ENCODE data around the gene CTSC.

The CTSC gene

GRCh38 chr11:88337181-88337986 is at the start of gene CTSC:
Gene CTSC, minus strand, starts transcription at chr11:88337736. Its CDS starts 64 bp downstream, at chr11:88337672.
- DNase-seq, result no peak

DNA sequence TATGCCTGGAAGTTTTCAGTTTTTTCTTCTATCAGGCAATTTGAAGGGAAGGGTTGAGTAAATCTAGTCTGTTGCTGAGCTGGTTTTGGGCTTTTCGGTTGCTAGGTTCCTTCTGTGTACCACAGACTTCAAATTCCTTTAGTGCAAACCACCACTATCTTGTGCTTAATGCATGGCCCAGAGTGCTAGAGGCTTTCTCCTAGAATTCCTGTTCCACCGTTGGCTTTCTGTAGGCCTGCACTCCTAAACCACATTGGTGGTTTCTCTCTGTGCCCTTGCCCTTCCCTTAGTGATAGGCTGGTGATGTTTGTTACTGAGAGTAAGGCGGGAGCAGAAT is 47.1 kb upstream of the CTSC start:
- DNase-seq, result no peak

- DNase-seq, result no peak
Measured at GRCh38 chr11:88384004-88384668, 46.6 kb upstream of the CTSC start.

DNA sequence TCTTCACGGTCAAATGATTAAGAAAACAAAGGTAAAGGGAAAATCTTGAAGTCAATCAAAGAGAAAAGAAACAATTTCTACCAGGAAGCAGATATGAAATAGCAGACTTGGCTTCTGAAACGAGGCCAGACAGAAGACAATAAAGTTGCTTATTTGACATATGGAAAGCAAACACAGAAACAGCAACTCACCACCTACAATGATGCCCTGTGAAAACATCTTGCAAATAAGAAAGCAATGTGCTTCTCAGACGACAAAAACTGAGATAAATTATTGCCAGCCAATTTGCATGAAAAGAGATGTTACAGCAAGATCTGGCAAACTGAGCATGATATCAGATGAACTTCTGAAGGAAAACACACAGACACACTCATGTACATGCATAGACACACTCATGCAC is 45.9 kb upstream of the CTSC start:
- no peak for DNase-seq

DNA sequence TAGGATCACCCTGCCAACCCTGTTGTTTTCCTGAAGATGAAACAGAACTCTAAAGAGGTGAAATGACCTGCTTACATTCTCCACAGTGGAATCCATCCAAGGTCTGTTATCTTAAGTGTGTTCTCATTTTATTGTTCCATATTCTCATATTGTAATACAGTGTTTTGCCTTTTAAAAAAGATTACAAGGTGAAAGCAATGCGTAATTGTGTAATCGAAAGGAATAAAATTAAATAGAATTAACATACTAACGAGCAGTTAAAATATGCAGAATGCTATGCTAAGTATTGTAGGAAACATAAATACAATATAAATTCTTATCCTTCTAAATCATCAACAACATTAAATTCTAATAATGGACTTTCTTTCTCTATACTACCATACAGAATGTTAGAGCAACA is 41.6 kb upstream of the CTSC start:
- DNase-seq, result no peak

GRCh38 chr11:88378422-88379066 is 41.0 kb upstream of the CTSC start:
- no peak for DNase-seq

DNA sequence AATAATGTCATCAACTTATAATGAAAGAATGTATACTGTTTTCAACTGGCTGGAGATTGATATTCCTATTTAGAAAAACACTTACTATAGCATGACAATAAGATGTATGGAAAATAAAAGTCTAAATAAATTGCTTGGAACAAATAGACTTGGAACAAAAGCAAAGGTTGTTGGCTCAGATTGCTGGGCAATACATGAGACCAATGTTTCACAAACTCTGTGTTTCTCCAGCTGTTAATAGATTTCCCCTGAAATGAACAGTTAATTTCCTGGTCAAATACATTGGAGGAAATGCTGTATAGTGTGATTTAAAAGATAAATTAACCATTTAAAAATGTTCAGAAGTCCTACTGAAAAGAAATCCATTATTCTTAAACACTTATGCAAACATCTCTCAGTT is 40.1 kb upstream of the CTSC start:
- no peak for DNase-seq

GRCh38 chr11:88377144-88377543 is 39.6 kb upstream of the CTSC start:
- DNase-seq, result peak; percentile 46

- no peak for DNase-seq
Measured at GRCh38 chr11:88375927-88376470, 38.5 kb upstream of the CTSC start.

- DNase-seq, result no peak
Measured at GRCh38 chr11:88370782-88371181, 33.2 kb upstream of the CTSC start.

DNA sequence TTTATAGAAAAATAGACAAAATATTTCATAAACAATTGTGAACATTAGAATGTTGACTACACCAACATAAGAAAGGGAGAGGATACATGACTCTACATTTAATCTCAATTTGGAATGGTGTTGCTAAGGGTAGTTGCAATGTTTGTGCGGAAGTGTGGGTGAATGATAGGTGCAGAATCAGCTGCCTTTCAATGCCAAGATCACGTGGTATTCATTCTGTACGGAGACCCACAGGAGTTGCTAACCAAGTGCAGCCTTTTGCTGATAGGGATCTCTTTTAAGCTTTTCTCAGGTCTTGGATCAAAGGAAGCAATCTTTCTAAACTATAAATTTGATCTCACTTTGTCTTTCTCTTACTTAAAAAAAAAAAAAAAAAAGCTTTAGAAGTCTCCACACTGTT is 29.8 kb upstream of the CTSC start:
- no peak for DNase-seq

- DNase-seq, result no peak
Measured at GRCh38 chr11:88363648-88364065, 26.1 kb upstream of the CTSC start.

- no peak for DNase-seq
Measured at GRCh38 chr11:88363004-88363403, 25.5 kb upstream of the CTSC start.

- no peak for DNase-seq
Measured at GRCh38 chr11:88360141-88360540, 22.6 kb upstream of the CTSC start.

DNA sequence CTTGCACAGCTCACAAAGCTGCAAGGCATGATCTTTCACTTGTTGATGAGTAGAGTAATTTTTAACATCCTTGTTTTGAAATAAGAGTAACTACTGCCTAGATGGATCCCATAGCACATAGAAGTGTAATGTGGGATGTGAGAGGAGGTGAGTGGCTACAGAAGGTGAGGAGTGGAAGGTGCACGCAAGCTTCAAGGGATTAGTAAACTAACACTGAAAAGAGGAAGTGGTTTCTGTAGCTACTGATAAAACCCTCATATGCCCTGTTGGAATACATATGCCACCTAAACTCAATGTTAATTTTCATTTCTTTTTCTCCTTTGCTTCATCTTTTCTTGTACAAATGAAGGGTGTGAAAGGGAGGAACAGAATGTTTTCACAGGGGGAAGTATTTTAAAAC is 22.0 kb upstream of the CTSC start:
- no peak for DNase-seq

DNA sequence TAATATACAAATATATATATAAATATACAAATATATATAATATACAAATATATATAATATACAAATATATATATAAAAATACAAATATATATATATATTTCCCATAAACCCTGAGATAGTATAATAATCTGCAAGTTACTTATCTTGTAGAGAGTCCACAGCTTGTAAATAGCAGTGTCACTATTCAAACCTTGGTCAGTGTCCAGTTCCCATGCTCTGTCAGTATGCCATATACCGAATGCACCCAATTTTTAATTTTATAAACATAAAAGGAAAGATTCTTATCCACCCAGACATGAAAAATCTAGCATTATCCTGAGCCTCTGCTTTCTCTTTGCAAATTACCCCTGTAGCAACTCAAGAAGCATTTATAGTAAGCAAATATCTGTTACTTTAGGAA is 21.6 kb upstream of the CTSC start:
- no peak for DNase-seq

- DNase-seq, result no peak
Measured at GRCh38 chr11:88358040-88358431, 20.5 kb upstream of the CTSC start.

- no peak for DNase-seq
Measured at GRCh38 chr11:88357323-88358039, 19.9 kb upstream of the CTSC start.

GRCh38 chr11:88355887-88356286 is 18.4 kb upstream of the CTSC start:
- no peak for DNase-seq

DNA sequence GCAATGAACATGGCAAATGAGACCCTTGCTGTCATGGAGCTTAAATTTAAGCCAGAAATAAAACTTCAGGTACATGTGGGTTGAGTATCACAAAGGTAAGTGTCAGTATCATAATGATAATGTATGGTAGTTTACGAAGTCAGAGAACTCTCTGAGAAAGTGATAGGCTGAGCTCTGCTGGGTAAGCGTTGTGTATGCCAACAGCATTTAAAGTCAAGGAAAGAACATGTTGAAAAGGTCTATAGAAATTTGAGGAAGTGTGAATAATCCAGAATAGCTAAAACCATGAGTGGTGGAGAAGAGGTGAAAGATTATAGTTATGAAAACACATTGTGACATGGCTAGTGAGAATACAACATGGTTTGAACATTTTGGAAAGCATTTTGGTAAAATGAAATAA is 17.4 kb upstream of the CTSC start:
- no peak for DNase-seq

DNA sequence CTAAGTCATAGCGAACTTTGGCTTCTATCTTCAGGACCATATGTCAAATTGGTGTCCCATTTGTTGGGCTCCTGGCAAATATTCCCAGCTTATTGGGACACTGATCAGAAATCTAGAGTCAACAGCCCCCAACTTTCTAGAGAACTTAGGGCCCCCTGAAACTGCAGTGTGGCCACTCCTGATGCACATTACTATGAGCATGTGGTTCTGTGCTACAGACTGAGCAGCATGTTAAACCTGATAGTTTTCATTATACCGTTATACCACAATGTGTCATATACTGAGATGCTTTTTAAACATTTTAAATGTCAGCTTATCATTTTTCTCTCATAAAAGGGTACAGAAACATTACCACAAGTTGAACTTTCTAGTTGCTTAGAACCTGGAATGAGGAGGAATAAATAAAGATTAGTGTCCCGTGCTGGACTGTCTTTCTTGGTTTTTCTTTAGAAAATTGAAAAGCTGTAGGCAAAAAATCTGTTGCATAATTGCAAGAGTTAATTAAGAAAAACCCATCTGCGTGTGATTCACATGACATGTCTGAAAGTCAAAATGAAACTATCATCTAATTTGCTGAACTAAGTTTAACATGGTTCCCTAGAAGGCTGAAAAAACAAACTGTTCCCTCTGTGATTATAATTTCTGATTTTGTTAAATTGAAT is 16.4 kb upstream of the CTSC start:
- no peak for DNase-seq

DNA sequence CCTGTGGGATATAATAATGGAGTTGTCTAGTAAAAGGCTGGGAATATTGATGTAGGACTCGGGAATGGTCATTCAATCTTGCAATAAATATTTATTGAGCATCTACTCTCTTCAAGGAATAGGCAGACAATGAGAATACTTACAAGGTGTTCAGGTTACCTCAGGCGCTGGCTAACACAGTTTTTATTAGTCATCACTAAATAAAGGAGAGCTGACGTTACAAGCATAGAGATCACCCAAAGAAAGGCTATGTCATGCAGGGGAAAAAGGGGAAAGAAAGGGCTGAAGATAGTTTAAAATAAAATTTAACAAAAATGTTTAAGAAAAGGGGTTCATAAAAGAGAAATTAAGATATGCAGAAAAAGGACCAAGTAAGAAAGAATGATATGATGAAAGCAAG is 15.8 kb upstream of the CTSC start:
- no peak for DNase-seq

DNA sequence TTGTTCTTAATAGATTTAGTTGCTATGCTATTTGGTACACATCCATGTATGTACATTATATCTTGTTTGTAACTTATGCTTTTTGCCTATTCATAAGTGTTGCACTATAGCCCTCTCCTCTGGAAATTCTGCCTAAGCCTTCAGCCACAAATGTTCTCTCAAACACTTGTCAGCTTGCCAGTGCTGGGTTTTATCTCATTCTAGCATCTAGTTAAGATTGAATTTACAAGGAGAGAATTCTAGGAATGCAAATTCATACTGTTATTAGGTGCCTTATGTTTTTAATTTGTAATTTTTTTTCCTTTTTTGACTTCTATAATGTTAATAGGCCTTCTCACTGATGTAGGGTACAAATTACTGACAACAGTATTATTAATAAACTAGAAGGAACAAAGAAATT is 14.6 kb upstream of the CTSC start:
- DNase-seq, result no peak
